Endothelial cell of umbilical vein (primary cell): Measurements from ENCODE around the gene PPFIBP1. TPM values are rescaled to one million over a fixed set of nuclear protein-coding genes. Genes with fewer than 3 reads are reported as not detected.

ENCODE experiments used
- BruUV-seq: library from RNA; stranded (reverse); fragments of 400-500 nt; replicated peaks from 2 replicates; lab custom pipeline; 2021; lab: Mats Ljungman, UMichigan
- CTCF ChIA-PET: fragments of 300-600, 350-600 bp; sonication (Branson Sonifier 250); formaldehyde crosslinking; loops from one replicate; lab custom pipeline; 2021; ENCODE audit warnings: antibody characterized with exemption, inconsistent platforms; lab: Charles Lee
- POLR2A ChIA-PET: fragments of 300-600, 350-600 bp; sonication (Branson Sonifier 250); formaldehyde crosslinking; loops from one replicate; lab custom pipeline; 2021; ENCODE audit warnings: antibody characterized with exemption, inconsistent platforms; lab: Charles Lee
- DNase-seq: peaks from one replicate; pipeline ENCODE4 v3.0.0-alpha.2; 2011; ENCODE audit warnings: low read depth, low spot score
- FAIRE-seq: peaks from 2 replicates; lab custom pipeline; 2011; peaks lifted over from hg19 to GRCh38; lab: Jason Lieb, UNC
- H2AFZ ChIP-seq: 2 replicates; pipeline ENCODE4 v1.6.0; 2012; ENCODE audit warnings: low read depth, low read length, control low read depth, inconsistent platforms
- H3K27ac ChIP-seq: 2 replicates; pipeline ENCODE4 v1.5.1; 2011; ENCODE audit warnings: low read depth, mild to moderate bottlenecking, control low read depth, low read length, moderate library complexity; ENCODE audit not compliant: insufficient read depth
- H3K27me3 ChIP-seq, 2 experiments: 2 replicates each; pipeline versions ENCODE4 v1.6.0 to v1.6.1; 2011; ENCODE audit warnings: low read length in 2 of 2, mixed read lengths in 1 of 2; ENCODE audit not compliant: control insufficient read depth in 2 of 2, insufficient read depth in 2 of 2
- H3K36me3 ChIP-seq, 2 experiments: 2 replicates in 1 of 2; 3 replicates in 1 of 2; pipeline ENCODE4 v1.5.1; 2011; ENCODE audit warnings: low read length in 2 of 2, mild to moderate bottlenecking in 1 of 2, moderate library complexity in 1 of 2; ENCODE audit not compliant: control insufficient read depth in 2 of 2, insufficient read depth in 2 of 2; ENCODE audit errors: extremely low read depth in 1 of 2
- H3K4me1 ChIP-seq: 3 replicates; pipeline ENCODE4 v1.5.1; 2011; ENCODE audit warnings: mild to moderate bottlenecking, low read length; ENCODE audit not compliant: control insufficient read depth, insufficient read depth; ENCODE audit errors: extremely low read depth
- H3K4me2 ChIP-seq: 2 replicates; pipeline ENCODE4 v1.6.1; 2011; ENCODE audit warnings: low read length, control low read depth, mixed read lengths; ENCODE audit not compliant: insufficient read depth
- H3K4me3 ChIP-seq, 3 experiments: fragments of 200-600 bp in 1 of 3; sonication (generic), shearing (Covaris generic) in 1 of 3; replicated peaks in 1 of 3; 2 replicates each; pipeline ENCODE4 v1.5.1; 2011 to 2016; ENCODE audit warnings: control low read depth in 3 of 3, low read length in 3 of 3, mild to moderate bottlenecking in 2 of 3, inconsistent platforms in 1 of 3, low read depth in 1 of 3, moderate library complexity in 1 of 3; ENCODE audit not compliant: insufficient read depth in 1 of 3
- H3K79me2 ChIP-seq: 2 replicates; pipeline ENCODE4 v1.6.0; 2012; ENCODE audit warnings: low read length, inconsistent platforms; ENCODE audit not compliant: control insufficient read depth, insufficient read depth
- H3K9ac ChIP-seq: replicated peaks from 2 replicates; pipeline ENCODE3; 2011; ENCODE audit warnings: low read length, control low read depth; ENCODE audit not compliant: insufficient read depth; ENCODE audit errors: extremely low read depth
- H3K9me1 ChIP-seq: replicated peaks from 3 replicates; pipeline ENCODE4 v1.6.0; 2011; ENCODE audit warnings: mild to moderate bottlenecking, low read length; ENCODE audit not compliant: control insufficient read depth, insufficient read depth; ENCODE audit errors: extremely low read depth
- H3K9me3 ChIP-seq: replicated peaks from 2 replicates; pipeline ENCODE4 v1.5.1; 2012; ENCODE audit warnings: low read length, inconsistent platforms; ENCODE audit not compliant: control insufficient read depth, insufficient read depth
- H4K20me1 ChIP-seq: replicated peaks from 2 replicates; pipeline ENCODE3; 2011; ENCODE audit warnings: mild to moderate bottlenecking, low read length; ENCODE audit not compliant: control insufficient read depth, insufficient read depth; ENCODE audit errors: extremely low read depth
- CTCF ChIP-seq, 2 donors: IDR thresholded peaks; 1 replicate in 1 of 2; 2 replicates in 1 of 2; pipeline ENCODE4 v1.5.1; 2011; ENCODE audit warnings: low read length in 2 of 2, mild to moderate bottlenecking in 2 of 2, moderate library complexity in 2 of 2, control low read depth in 1 of 2, inconsistent platforms in 1 of 2, low read depth in 1 of 2; ENCODE audit not compliant: insufficient read depth in 1 of 2; ENCODE audit errors: extremely low read depth in 1 of 2
- EZH2 ChIP-seq: IDR thresholded peaks from 2 replicates; pipeline ENCODE4 v1.6.1; 2012; ENCODE audit warnings: borderline replicate concordance, low read depth, mild to moderate bottlenecking, moderate library complexity, low read length, inconsistent platforms; ENCODE audit not compliant: severe bottlenecking
- FOS ChIP-seq: IDR thresholded peaks from 2 replicates; pipeline ENCODE4 v1.6.1; 2011; ENCODE audit warnings: mild to moderate bottlenecking, low read length, moderate library complexity, borderline replicate concordance; ENCODE audit not compliant: insufficient read depth
- GATA2 ChIP-seq: IDR thresholded peaks from 2 replicates; pipeline ENCODE4 v1.7.0; 2011; ENCODE audit warnings: low read depth, mild to moderate bottlenecking, moderate library complexity, mixed read lengths, low read length; ENCODE audit not compliant: insufficient read length, insufficient read depth
- JUN ChIP-seq: IDR thresholded peaks from 2 replicates; pipeline ENCODE4 v1.6.1; 2011; ENCODE audit warnings: borderline replicate concordance, low read depth; ENCODE audit not compliant: insufficient read length, insufficient read depth
- MAX ChIP-seq: IDR thresholded peaks from 2 replicates; pipeline ENCODE4 v1.6.1; 2011; ENCODE audit not compliant: insufficient read depth, insufficient read length
- MYC ChIP-seq: IDR thresholded peaks from one replicate; pipeline ENCODE4 v1.6.1; 2011; ENCODE audit warnings: mild to moderate bottlenecking, low read depth, low read length
- POLR2A ChIP-seq: IDR thresholded peaks from 2 replicates; pipeline ENCODE4 v1.6.1; 2012; ENCODE audit warnings: low read depth, mild to moderate bottlenecking, control low read depth, low read length
- POLR2AphosphoS5 ChIP-seq: IDR thresholded peaks from 2 replicates; pipeline ENCODE4 v1.6.1; 2012; ENCODE audit warnings: low read depth, mild to moderate bottlenecking, control low read depth, low read length, moderate library complexity; ENCODE audit not compliant: insufficient read depth
- dilution Hi-C: fragments of 300-500 bp; cut with MboI; formaldehyde crosslinking; loops from one replicate; pipeline ENCODE4 v1.15.0; 2019; ENCODE audit warnings: low sequenced_read_pairs; ENCODE audit not compliant: extremely low pct_ligation_motif_present
- intact Hi-C: fragments of 100-400 bp; cut with micrococcal nuclease; formaldehyde crosslinking; loops from one replicate; pipeline ENCODE4 v1.10.0; 2022
- polyA plus RNA-seq, 4 experiments: library from polyadenylated mRNA; depleted of rRNA in 3 of 4; stranded (reverse) in 3 of 4; unstranded in 1 of 4; fragments of >200 nt; gene quantifications; 2 replicates each; pipeline versions ENCODE4 v1.2.1 to v1.2.3, GENCODE V29; 2011 to 2012; ENCODE audit warnings: missing spikeins in 1 of 4
- total RNA-seq: library from RNA; stranded (reverse); gene quantifications from 2 replicates; pipeline ENCODE4 v1.2.3, GENCODE V29; 2021

Gene PPFIBP1
- total and polyA plus RNA-seq, 2 donors (not counting 3 experiments of a cell fraction or from before 2014, with no cell fraction given), result 45.5 to 154 TPM

DNA sequence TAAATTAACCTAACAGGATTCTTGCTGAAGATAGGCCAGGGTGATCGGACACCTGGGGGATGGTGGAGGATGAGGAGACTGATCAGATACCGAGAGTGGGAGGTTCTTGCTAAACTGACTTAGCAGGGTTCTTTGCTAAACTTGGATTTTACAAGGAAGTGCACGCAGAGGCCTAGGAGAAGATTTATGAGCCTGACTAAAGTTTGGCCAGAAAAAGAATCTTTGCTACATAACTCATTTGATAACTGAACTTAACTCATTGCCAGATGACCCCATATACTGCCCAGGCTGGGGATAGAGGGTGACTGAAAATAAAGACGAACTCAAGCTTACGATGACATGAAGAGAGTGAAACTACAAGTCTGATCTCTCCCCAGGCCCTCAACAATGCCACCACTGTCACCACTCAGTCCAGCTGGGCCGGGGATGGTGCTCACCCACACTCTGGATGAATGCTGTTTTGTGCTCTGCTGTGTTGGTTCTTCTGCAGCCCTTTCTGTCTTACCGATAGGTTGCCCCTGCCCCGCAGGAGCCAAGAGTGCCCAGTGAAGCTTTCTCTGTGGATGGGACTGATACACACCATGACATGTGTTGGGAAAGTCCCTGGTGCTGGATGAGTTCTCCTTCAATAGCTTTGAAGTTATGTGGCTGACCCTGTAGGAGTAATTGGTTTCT, 29.0 kb downstream of the PPFIBP1 start:
- DNase-seq (no peak), FAIRE-seq (no peak)
- Histone ChIP-seq H3K9me3 (no peaks in the 10 kb centered on the region), H3K9me1 (no peaks in the 10 kb centered on the region), H3K79me2 (peaks cover 91% of the 10 kb centered on the region), H4K20me1 (no peaks in the 10 kb centered on the region), H3K27ac (no peak overlapping the region), H3K36me3 (no peaks in the 10 kb centered on the region), H3K4me3 (no peak overlapping the region), H3K9ac (no peak overlapping the region), H3K4me2 (no peak overlapping the region), H2AFZ (no peak overlapping the region), H3K4me1 (peaks cover 90% of the 10 kb centered on the region), H3K27me3 (no peaks in the 10 kb centered on the region)
- dilution Hi-C loops, result no loop called here
- CTCF ChIA-PET, result no interaction called here
- intact Hi-C loops, result no loop called here
- TF ChIP-seq EZH2 (no peak), MYC (no peak), POLR2AphosphoS5 (no peak), JUN (no peak), GATA2 (no peak), CTCF (IDR thresholded peaks at IDR 0.05; ENCODE audit: extremely low read depth in 1 of 2, insufficient read depth in 1 of 2, low read depth in 1 of 2, low read length in 2 of 2) (no peak), POLR2A (no peak), FOS (no peak), MAX (no peak)
- BruUV-seq, result no TSS peak
- POLR2A ChIA-PET, result no interaction called here
